HT1080 (cell line): Measurements from ENCODE around the gene DCHS1. TPM values are rescaled to one million over a fixed set of nuclear protein-coding genes. Genes with fewer than 3 reads are reported as not detected.
A peak's percentile ranks its signal among the peaks of the same experiment; 100 is the strongest.

ENCODE experiments used
- DNase-seq: peaks from one replicate; pipeline ENCODE4 v3.0.0-alpha.2; 2015; ENCODE audit warnings: low read depth
- total RNA-seq: library from RNA; depleted of rRNA; stranded (reverse); fragments of >200 nt; shearing (Covaris generic); gene quantifications from 2 replicates; pipeline ENCODE4 v1.2.3, GENCODE V29; 2014; rRNA removed

DCHS1 gene
- total RNA-seq, 1 experiment from 2014 or later = 0.66 TPM

- no peak for DNase-seq
These were observed 59.3 kb downstream of the DCHS1 start for GRCh38 chr11:6596239-6596877.

- DNase-seq = no peak
These were observed 61.4 kb downstream of the DCHS1 start for GRCh38 chr11:6594142-6594768.

GRCh38 chr11:6588018-6588417 lies 67.6 kb downstream of the DCHS1 start:
- no peak for DNase-seq

GRCh38 chr11:6587360-6587953 lies 68.2 kb downstream of the DCHS1 start:
- DNase-seq = no peak

GRCh38 chr11:6586434-6587359 lies 68.9 kb downstream of the DCHS1 start:
- DNase-seq = no peak

GRCh38 chr11:6584528-6584927 lies 71.1 kb downstream of the DCHS1 start:
- no peak for DNase-seq

GRCh38 chr11:6583584-6583983 lies 72.0 kb downstream of the DCHS1 start:
- no peak for DNase-seq

GRCh38 chr11:6579681-6580080 lies 75.9 kb downstream of the DCHS1 start:
- DNase-seq = no peak

- DNase-seq = no peak
These were observed 77.5 kb downstream of the DCHS1 start for GRCh38 chr11:6578134-6578533.

- DNase-seq = peak; percentile 17
These were observed 78.9 kb downstream of the DCHS1 start for GRCh38 chr11:6576471-6577373.

- DNase-seq = no peak
These were observed 80.5 kb downstream of the DCHS1 start for GRCh38 chr11:6574816-6575715.

GRCh38 chr11:6572215-6572614 lies 83.4 kb downstream of the DCHS1 start:
- peak; percentile 42 for DNase-seq

GRCh38 chr11:6571434-6572008 lies 84.1 kb downstream of the DCHS1 start:
- DNase-seq = no peak

Other genes starting within 250 kb of the DCHS1 start
- 13.3 and 15.4 TPM in 2 replicates for gene APBB1, start 236.7 kb downstream of the DCHS1 start, total RNA-seq
- gene HPX, start 214.8 kb downstream of the DCHS1 start, total RNA-seq = 0.35 TPM in 1 of 2 replicates, not detected in the other
- gene TRIM3, start 181.9 kb downstream of the DCHS1 start, total RNA-seq = 27.2 and 35.5 TPM in 2 replicates
- 123 and 126 TPM in 2 replicates for gene ARFIP2, start 174.5 kb downstream of the DCHS1 start, total RNA-seq
- 49.8 and 60.5 TPM in 2 replicates for gene TIMM10B, start 174.3 kb downstream of the DCHS1 start, total RNA-seq
- 3.5 and 5.7 TPM in 2 replicates for gene DNHD1, start 158.5 kb downstream of the DCHS1 start, total RNA-seq
- 40.8 and 44.9 TPM in 2 replicates for gene RRP8, start 52.2 kb downstream of the DCHS1 start, total RNA-seq
- gene ILK, start 52.0 kb downstream of the DCHS1 start, total RNA-seq = 142 and 149 TPM in 2 replicates
- 228 and 254 TPM in 2 replicates for gene TAF10, start 43.6 kb downstream of the DCHS1 start, total RNA-seq
- 10.7 and 31.2 TPM in 2 replicates for gene TPP1, start 36.4 kb downstream of the DCHS1 start, total RNA-seq
- 93.0 and 140 TPM in 2 replicates for gene MRPL17, start 27.5 kb upstream of the DCHS1 start, total RNA-seq
- not detected in 2 replicates for gene OR2AG2, start 116.2 kb upstream of the DCHS1 start, total RNA-seq
- gene OR2AG1, start 127.2 kb upstream of the DCHS1 start, total RNA-seq = not detected in 2 replicates
- gene OR6A2, start 143.9 kb upstream of the DCHS1 start, total RNA-seq = not detected in 2 replicates
- gene OR10A5, start 189.9 kb upstream of the DCHS1 start, total RNA-seq = not detected in 2 replicates
- not detected in 2 replicates for gene OR10A2, start 207.2 kb upstream of the DCHS1 start, total RNA-seq
- gene OR10A4, start 220.8 kb upstream of the DCHS1 start, total RNA-seq = not detected in 2 replicates
- gene OR2D2, start 236.7 kb upstream of the DCHS1 start, total RNA-seq = not detected in 2 replicates